Keratinocyte (primary cell): Measurements from ENCODE around the gene CLSTN2.

ENCODE experiments used
- EZH2 ChIP-seq: IDR thresholded peaks from one replicate; pipeline ENCODE4 v1.6.1; 2012; ENCODE audit warnings: inconsistent platforms, mild to moderate bottlenecking, low read length, moderate library complexity
- TF ChIP-seq, protein P1 (sequence below), 3 experiments: IDR thresholded peaks in 1 of 3; conservative IDR thresholded peaks in 1 of 3; optimal IDR thresholded peaks in 1 of 3; 2 replicates in 2 of 3; 3 replicates in 1 of 3; pipeline versions ENCODE3 to v1.5.1; 2011; ENCODE audit warnings: low read length in 3 of 3, mild to moderate bottlenecking in 3 of 3, moderate library complexity in 2 of 3, control low read depth in 1 of 3, inconsistent platforms in 1 of 3; ENCODE audit not compliant: insufficient read depth in 2 of 3; ENCODE audit errors: extremely low read depth in 1 of 3

- TF ChIP-seq, protein P1, sequence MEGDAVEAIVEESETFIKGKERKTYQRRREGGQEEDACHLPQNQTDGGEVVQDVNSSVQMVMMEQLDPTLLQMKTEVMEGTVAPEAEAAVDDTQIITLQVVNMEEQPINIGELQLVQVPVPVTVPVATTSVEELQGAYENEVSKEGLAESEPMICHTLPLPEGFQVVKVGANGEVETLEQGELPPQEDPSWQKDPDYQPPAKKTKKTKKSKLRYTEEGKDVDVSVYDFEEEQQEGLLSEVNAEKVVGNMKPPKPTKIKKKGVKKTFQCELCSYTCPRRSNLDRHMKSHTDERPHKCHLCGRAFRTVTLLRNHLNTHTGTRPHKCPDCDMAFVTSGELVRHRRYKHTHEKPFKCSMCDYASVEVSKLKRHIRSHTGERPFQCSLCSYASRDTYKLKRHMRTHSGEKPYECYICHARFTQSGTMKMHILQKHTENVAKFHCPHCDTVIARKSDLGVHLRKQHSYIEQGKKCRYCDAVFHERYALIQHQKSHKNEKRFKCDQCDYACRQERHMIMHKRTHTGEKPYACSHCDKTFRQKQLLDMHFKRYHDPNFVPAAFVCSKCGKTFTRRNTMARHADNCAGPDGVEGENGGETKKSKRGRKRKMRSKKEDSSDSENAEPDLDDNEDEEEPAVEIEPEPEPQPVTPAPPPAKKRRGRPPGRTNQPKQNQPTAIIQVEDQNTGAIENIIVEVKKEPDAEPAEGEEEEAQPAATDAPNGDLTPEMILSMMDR (optimal IDR thresholded peaks at IDR 0.05 in 1 of 3, IDR thresholded peaks at IDR 0.05 in 1 of 3, conservative IDR thresholded peaks at IDR 0.05 in 1 of 3; ENCODE audit: extremely low read depth in 1 of 3, insufficient read depth in 2 of 3, low read length in 3 of 3), result no peak
- no peak for TF ChIP-seq EZH2
Measured at GRCh38 chr3:139974809-139975425, 39.9 kb downstream of the CLSTN2 start.
